Activated CD4-positive, alpha-beta T cell treated with anti-CD3 and anti-CD28 coated beads, Interleukin-2, amount 10 ng/mL, durations not matched to agents 24 days and 14 days (primary cell): ENCODE measurements around the gene WFDC12. TPM values are rescaled to one million over a fixed set of nuclear protein-coding genes. Genes with fewer than 3 reads are reported as not detected.

Experiments
- DNase-seq: peaks from one replicate; pipeline ENCODE4 v3.0.0; 2022
- H3K27ac Mint-ChIP-seq: one replicate; pipeline ENCODE4 v1.8.0; 2022; ENCODE audit warnings: mild to moderate bottlenecking, mixed read lengths
- H3K27me3 Mint-ChIP-seq: one replicate; pipeline ENCODE4 v1.8.0; 2022; ENCODE audit warnings: mixed read lengths
- H3K36me3 Mint-ChIP-seq: one replicate; pipeline ENCODE4 v1.8.0; 2022; ENCODE audit warnings: low read depth, mild to moderate bottlenecking, mixed read lengths
- H3K4me1 Mint-ChIP-seq: one replicate; pipeline ENCODE4 v1.8.0; 2021; ENCODE audit warnings: mixed read lengths
- H3K4me3 Mint-ChIP-seq: one replicate; pipeline ENCODE4 v1.8.0; 2022; ENCODE audit warnings: mild to moderate bottlenecking, moderate library complexity, mixed read lengths
- H3K9me3 Mint-ChIP-seq: one replicate; pipeline ENCODE4 v1.8.0; 2021; ENCODE audit warnings: mixed read lengths
- intact Hi-C: fragments of 100-400 bp; cut with micrococcal nuclease; formaldehyde crosslinking; loops from one replicate; pipeline ENCODE4 v1.15.1; 2023
- total RNA-seq: library from RNA; stranded (reverse); gene quantifications from 2 replicates; pipeline ENCODE4 v1.2.3, GENCODE V29; 2022

The WFDC12 gene
- total RNA-seq, 1 donor from 2014 or later, result not detected

DNA sequence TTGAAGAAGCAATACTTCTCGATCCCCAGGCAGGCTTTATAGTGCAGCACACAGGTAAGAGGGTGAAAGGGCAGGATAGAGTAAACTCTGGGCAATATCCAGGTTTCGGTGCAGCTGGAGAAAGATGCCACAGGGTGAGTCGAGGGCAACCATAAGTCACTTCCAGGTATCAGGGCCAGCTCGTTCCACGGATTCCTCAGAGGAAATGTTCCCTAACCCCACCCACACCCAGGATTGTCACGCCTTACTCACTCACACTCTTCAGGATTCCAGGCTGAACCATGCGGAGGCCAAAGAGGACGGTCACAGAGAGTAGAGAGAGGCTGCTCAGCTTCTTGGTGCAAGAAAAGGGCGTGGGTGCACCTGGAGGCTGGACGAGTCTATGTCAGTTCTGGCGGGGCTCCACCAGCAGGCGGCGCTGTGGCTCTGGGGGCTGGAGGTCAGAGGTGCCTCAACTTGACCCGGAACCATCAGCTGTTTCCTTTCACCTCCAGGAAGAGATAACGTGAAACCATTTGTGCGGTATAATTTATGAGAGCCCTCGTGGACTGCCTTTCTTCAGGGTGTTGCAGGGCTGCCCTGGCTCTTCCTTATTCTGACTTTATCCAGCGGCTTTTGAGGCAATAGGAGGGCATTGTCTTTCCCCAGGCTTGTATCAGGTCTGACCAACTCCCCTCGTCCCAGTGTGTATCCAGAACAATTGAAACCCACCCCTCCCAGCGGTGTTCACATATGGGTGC lies 14.5 kb upstream of the WFDC12 start:
- Mint-ChIP-seq H3K36me3 (no peaks in the 10 kb centered on the region), H3K27me3 (peaks cover 12% of the 10 kb centered on the region), H3K27ac (no peak overlapping the region), H3K9me3 (no peaks in the 10 kb centered on the region), H3K4me3 (no peak overlapping the region), H3K4me1 (no peaks in the 10 kb centered on the region)
- peak; percentile 89 for DNase-seq
- intact Hi-C loops, result loop anchor here (1.0 kb wide), 1 partner anchor 153 kb away; no protein-coding TSS in a partner anchor

DNA sequence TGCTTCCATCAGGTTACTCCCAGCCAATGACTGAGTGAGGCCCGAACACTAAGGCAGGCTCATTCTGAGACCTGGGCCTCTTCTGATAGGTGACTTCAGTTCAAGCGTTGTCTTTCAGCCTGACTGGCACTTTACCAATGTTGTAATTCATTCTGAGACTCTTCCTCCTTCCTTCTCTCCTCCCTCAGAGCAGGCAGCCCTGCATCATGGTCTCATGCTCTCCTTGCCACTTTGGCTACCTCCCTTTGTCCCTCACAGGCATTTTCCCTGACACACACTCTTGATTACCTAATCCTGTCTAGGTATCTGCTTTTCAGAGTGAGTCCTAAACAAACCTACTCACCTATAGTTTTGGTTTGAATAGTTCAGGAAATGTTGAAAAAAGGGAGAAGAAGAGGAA lies 12.6 kb upstream of the WFDC12 start:
- Mint-ChIP-seq H3K27me3 (peaks cover 22% of the 10 kb centered on the region), H3K4me1 (no peaks in the 10 kb centered on the region), H3K36me3 (no peaks in the 10 kb centered on the region), H3K4me3 (no peak overlapping the region), H3K27ac (no peak overlapping the region), H3K9me3 (no peaks in the 10 kb centered on the region)
- no peak for DNase-seq
- intact Hi-C loops, result no loop called here

DNA sequence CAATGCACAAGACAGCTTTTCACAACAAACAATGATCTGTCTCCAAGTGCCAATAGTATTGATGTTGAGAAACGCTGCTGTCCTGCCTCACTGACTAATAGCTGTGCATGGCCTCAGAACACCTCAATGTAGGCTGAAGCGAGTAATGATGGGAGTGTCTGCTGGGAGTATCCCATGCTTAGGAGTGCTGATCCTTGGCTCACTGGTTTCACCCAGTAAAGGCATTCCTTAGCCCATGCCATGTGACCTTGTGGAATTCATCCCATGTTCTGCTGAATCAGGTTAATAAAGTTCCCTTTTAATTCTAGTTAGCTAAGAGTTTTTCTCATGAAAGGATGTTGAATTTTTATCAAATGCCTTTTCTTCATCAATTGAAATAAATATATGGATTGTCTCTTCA lies 3.8 kb upstream of the WFDC12 start:
- H3K4me1 Mint-ChIP-seq, result no peaks in the 10 kb centered on the region
- H3K4me3 Mint-ChIP-seq, result no peak overlapping the region
- intact Hi-C loops, result no loop called here
- H3K27ac Mint-ChIP-seq, result no peak overlapping the region
- peaks cover 47% of the 10 kb centered on the region for H3K27me3 Mint-ChIP-seq
- H3K36me3 Mint-ChIP-seq, result no peaks in the 10 kb centered on the region
- no peak for DNase-seq
- H3K9me3 Mint-ChIP-seq, result no peaks in the 10 kb centered on the region

DNA sequence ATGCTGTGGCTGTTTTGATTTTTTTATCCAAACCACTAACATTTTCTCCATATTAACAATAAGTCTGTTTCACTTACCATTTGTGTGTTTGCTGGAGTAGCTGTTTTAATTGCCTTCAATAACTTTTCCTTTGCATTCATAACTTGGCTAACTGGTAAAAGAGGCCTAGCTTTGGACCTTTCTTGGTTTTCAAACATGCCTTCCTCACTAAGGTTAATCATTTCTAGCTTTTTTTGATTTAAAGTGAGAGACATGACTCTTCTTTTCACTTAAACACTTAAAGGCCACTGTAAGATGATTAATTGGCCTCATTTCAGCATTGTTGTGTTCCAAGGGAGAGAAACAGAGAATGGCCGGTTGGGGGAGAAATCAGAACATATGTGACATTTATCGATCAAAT lies 2.9 kb downstream of the WFDC12 start:
- no peak overlapping the region for H3K27ac Mint-ChIP-seq
- peaks cover 26% of the 10 kb centered on the region for H3K27me3 Mint-ChIP-seq
- no peaks in the 10 kb centered on the region for H3K9me3 Mint-ChIP-seq
- H3K4me1 Mint-ChIP-seq, result no peaks in the 10 kb centered on the region
- DNase-seq, result no peak
- no peak overlapping the region for H3K4me3 Mint-ChIP-seq
- no peaks in the 10 kb centered on the region for H3K36me3 Mint-ChIP-seq
- intact Hi-C loops, result no loop called here

DNA sequence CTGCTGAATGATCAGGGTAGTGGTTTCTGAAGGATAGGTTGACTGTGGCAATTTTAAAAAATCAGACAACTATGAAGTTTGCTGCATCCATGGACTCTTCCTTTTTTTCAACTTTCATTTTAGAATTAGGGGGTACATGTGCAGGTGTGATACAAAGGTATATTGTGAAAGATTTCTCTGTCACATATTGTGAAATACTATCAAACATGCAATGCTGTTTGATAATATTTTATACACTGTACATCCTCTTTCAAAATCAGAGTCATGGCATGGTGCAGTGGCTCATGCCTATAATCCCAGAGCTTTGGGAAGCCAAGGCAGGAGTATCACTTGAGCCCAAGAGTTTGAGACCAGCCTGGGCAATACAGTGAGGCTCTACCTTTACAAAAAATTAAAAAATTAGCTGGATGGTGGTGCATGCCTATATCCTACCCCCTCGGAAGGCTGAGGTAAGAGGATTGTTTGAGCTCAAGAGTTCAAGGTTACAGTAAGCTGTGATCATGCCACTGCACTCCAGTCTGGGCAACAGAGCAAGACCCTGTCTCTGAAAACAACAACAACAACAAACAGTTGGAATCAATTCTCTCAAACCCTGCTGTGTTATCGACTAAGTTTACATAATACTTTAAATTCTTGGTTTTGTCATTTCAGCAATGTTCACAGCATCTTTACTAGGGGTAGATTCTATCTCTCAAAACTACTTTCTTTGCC lies 4.6 kb downstream of the WFDC12 start:
- DNase-seq, result no peak
- Mint-ChIP-seq H3K4me1 (peaks cover 6% of the 10 kb centered on the region), H3K27me3 (peaks cover 23% of the 10 kb centered on the region), H3K27ac (no peak overlapping the region), H3K4me3 (no peak overlapping the region), H3K9me3 (no peaks in the 10 kb centered on the region), H3K36me3 (no peaks in the 10 kb centered on the region)
- intact Hi-C loops, result no loop called here

DNA sequence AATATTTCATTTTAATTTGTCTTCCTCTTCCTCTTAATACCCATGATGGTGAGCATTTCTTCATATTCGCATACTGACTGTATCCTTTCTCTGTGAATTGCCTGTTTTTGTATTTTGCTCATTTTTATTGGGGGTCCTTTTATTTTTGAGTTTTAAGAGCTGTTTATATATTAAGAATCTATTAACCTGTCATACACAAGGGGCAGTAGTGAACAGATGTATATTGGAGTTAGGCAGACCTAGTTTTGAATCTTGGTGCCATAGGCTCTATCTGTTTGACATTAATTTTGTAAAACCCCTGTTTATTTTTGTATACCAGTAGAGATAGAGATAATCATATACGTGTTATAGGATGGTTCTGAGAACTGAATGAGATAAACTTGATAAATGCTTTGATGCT lies 6.2 kb downstream of the WFDC12 start:
- Mint-ChIP-seq H3K9me3 (no peaks in the 10 kb centered on the region), H3K4me3 (no peak overlapping the region), H3K36me3 (no peaks in the 10 kb centered on the region), H3K27ac (no peak overlapping the region), H3K4me1 (peaks cover 11% of the 10 kb centered on the region), H3K27me3 (peaks cover 24% of the 10 kb centered on the region)
- DNase-seq, result no peak
- intact Hi-C loops, result no loop called here

DNA sequence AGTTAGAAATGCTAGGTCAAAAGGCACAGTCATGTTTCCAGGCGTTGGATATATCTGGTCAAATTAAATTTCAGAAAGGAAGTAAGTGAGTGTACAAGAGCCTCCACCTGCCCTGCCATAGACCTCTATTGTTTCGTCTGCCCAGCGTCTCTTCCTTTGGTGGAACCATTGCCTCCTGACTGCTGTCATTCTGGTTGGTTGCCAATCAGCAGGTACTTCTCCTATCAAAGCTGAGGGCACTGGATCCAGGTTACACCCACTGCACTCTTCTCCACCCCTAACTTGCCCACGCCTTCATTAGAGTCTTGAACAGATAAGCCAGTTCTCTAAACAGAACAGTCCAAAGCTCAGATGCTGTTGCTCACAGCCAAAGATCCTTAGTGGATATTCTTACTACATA lies 6.7 kb downstream of the WFDC12 start:
- intact Hi-C loops, result no loop called here
- Mint-ChIP-seq H3K27me3 (peaks cover 23% of the 10 kb centered on the region), H3K36me3 (no peaks in the 10 kb centered on the region), H3K4me3 (no peak overlapping the region), H3K9me3 (no peaks in the 10 kb centered on the region), H3K4me1 (peaks cover 11% of the 10 kb centered on the region), H3K27ac (no peak overlapping the region)
- no peak for DNase-seq

DNA sequence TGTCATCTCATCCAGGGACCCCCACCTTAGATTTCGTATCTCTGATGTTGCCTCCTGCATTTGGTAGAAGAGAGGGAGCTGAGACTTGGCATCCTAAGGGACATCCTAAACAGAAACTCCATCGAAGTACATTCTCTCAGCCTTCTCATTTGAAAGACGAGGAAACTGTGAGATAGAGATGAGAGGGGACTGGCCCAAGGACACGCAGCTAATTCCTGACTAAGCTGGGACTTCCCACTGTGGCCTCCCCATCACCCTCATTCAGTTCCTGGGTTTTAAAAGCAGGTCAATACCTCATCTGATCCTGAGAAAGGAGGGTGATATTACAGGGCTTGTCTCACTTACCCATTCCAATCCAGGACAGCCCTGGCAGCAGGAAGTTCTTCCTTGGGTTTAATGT lies 8.4 kb downstream of the WFDC12 start:
- Mint-ChIP-seq H3K9me3 (no peaks in the 10 kb centered on the region), H3K27me3 (peaks cover 21% of the 10 kb centered on the region), H3K36me3 (no peaks in the 10 kb centered on the region), H3K4me3 (no peak overlapping the region), H3K27ac (no peak overlapping the region), H3K4me1 (peaks cover 11% of the 10 kb centered on the region)
- no peak for DNase-seq
- intact Hi-C loops, result no loop called here

DNA sequence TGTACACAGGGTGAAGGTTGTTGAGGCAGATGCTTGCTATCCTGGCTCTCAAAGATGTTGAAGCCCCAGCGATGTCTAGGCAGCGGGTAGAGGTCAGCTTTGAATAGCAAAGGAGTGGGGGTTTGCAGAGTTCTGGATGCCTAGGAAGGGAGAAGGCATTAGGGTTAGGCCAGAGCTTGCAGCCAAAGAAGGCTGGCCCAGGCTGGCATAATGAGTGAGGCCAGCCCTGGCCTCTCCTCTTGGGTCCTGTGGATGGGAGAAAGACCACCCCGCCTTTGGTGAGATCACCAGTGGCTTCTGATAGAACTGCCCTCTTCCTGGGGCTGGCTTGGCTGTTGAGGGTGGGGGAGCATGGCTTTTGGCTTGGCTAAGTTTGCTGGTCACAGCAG lies 8.9 kb downstream of the WFDC12 start:
- no peaks in the 10 kb centered on the region for H3K36me3 Mint-ChIP-seq
- no peaks in the 10 kb centered on the region for H3K9me3 Mint-ChIP-seq
- H3K27me3 Mint-ChIP-seq, result peaks cover 21% of the 10 kb centered on the region
- H3K27ac Mint-ChIP-seq, result no peak overlapping the region
- peaks cover 11% of the 10 kb centered on the region for H3K4me1 Mint-ChIP-seq
- intact Hi-C loops, result no loop called here
- no peak for DNase-seq
- no peak overlapping the region for H3K4me3 Mint-ChIP-seq

DNA sequence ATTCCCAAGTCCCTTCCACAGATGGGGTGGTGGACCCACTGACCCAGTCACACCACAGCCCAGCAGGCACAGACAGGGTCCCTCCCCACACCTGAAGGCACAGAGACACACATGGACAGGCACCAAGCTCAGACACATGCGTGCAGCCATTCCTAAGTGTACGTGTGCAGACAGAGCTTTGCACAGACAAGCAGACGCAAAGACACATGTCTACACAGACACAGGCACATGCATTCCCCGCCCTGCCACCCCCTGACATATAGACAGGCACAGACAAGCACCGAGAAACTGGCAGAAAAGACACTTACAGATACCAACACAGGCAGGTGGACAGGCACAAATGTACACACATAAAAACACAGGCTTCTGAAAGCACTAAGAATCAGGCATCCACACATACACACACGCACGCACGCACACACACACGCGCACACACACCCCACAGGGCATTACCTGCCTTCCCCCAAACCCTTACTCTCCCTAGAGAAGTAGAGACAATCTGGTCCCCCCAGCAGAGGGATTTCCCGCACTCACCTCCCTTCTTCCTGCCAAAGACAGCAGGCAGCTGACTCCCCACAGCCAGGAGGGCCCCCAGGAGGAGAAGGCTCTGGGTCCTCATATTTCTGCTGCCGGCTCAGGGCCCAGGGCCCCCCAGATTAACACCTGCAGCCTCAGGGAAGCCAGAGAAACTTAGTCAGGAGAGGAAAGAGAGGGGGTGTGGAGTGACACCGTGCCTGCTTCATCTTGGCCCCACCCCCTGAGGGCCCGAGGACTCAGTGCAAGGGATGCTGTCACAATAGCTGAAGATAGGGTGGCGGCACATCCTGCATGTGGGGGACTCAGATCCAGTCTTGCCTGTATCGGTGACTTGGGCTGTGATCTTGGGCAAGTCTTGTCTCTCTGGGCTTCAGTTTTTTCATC lies 9.5 kb downstream of the WFDC12 start, which contains the start of gene WFDC5:
TSS of gene WFDC5 (minus strand) at position 710 of the 921 bp plus-strand sequence. CDS start at position 619, 91 bp downstream.
- Mint-ChIP-seq H3K36me3 (no peaks in the 10 kb centered on the region), H3K4me1 (peaks cover 11% of the 10 kb centered on the region), H3K27ac (no peak within 1 kb of the TSS), H3K4me3 (no peak within 1 kb of the TSS), H3K27me3 (peaks cover 18% of the 10 kb centered on the region), H3K9me3 (no peaks in the 10 kb centered on the region)
- no peak for DNase-seq
- intact Hi-C loops, result no loop called here

DNA sequence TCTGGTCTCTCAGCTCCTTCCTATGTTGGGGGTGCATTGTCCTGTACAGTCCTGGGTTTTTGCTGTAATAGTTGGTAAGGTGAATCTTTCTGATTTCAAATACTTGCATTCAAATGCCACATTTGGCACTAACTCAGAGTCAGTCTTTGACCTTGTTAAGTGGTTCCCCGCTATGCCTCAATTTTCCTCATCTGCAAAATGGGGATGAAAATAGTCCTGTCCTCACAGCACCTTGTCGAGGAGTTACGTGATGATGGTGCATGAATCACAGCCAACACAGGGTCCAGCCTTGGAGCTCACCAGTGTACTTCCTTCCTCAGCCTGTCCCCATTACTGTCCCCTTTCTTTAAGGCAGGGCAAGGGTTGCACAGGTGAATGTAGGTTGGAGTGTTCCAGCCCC lies 10.4 kb downstream of the WFDC12 start:
- no peak for DNase-seq
- H3K27ac Mint-ChIP-seq, result no peak overlapping the region
- H3K36me3 Mint-ChIP-seq, result no peaks in the 10 kb centered on the region
- peaks cover 13% of the 10 kb centered on the region for H3K27me3 Mint-ChIP-seq
- H3K4me1 Mint-ChIP-seq, result peaks cover 11% of the 10 kb centered on the region
- H3K4me3 Mint-ChIP-seq, result no peak overlapping the region
- intact Hi-C loops, result no loop called here
- H3K9me3 Mint-ChIP-seq, result no peaks in the 10 kb centered on the region

DNA sequence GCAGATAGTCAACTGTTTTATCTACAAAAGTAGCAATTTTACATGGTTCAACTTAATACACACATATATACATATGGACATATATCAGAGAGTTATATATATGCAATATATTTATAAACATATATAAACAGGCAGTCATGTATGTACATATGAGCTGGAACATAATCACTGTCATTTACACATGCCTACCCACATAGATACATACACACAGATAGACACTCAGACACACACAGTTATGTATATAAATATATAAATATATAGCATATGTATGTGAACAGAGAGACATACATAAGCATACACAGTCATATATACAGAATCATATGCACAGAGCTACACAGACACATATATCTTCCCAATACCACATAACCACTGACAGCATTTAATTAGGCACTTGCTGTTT lies 11.5 kb downstream of the WFDC12 start:
- DNase-seq, result no peak

DNA sequence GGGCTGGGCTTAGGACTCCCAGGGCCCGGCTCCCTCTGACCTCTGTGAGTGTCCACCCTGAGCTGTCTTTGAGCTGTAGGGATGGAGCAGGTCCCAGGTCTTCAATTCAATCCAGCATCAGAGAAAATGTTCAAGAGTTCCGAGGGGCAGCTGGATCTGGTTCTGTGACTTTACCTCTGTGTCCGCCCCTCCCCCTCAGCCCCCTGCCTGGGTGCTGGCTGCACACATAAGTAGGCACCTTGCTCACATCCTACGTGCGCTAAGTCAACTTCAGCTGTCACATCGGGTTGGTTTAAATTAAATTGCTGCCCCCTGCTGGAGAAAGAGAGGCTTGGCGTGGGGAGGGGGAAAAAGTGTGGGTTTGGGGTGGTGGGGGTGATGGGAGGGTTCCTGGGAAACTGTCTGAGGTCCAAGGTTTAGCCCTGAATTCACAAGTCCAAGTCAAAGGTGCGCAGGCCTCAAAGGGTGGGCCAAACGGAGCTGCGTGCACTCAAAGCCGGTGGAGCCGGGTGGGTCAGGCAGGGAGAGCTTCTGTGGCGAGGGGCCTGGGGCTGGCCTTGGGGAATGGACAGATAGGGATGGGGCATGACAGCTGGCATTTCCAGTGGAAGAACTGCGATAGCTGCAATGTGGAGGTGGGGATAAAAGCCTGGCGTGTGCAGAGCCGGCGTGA lies 12.3 kb downstream of the WFDC12 start:
- peak; percentile 65 for DNase-seq
- intact Hi-C loops, result no loop called here
- H3K36me3 Mint-ChIP-seq, result no peaks in the 10 kb centered on the region
- H3K4me3 Mint-ChIP-seq, result no peak overlapping the region
- peaks cover 10% of the 10 kb centered on the region for H3K27me3 Mint-ChIP-seq
- no peak overlapping the region for H3K27ac Mint-ChIP-seq
- no peaks in the 10 kb centered on the region for H3K9me3 Mint-ChIP-seq
- peaks cover 11% of the 10 kb centered on the region for H3K4me1 Mint-ChIP-seq

More for the DNA sequence above, 11.5 kb downstream of the WFDC12 start:
- Mint-ChIP-seq H3K4me3 (no peak overlapping the region), H3K27ac (no peak overlapping the region), H3K36me3 (no peaks in the 10 kb centered on the region), H3K4me1 (peaks cover 11% of the 10 kb centered on the region), H3K9me3 (no peaks in the 10 kb centered on the region), H3K27me3 (peaks cover 10% of the 10 kb centered on the region)
- intact Hi-C loops, result no loop called here
